H1 (cell line): Measurements from ENCODE around the gene DCAF8L2. TPM values are rescaled to one million over a fixed set of nuclear protein-coding genes. Genes with fewer than 3 reads are reported as not detected.

Source experiments
- CTCF ChIA-PET: fragments of 300-600 bp; sonication (Branson Sonifier 250); formaldehyde crosslinking; loops from one replicate; lab custom pipeline; 2021; ENCODE audit not compliant: partially characterized antibody; lab: Charles Lee
- POLR2A ChIA-PET: fragments of 300-600 bp; sonication (Branson Sonifier 250); formaldehyde crosslinking; loops from one replicate; lab custom pipeline; 2021; ENCODE audit warnings: inconsistent platforms; ENCODE audit not compliant: partially characterized antibody; lab: Charles Lee
- DNase-seq, 2 experiments: peaks; one replicate each; pipeline versions ENCODE4 v3.0.0 to v3.0.0-alpha.2; 2010 to 2022; ENCODE audit warnings: low spot score in 2 of 2, low read depth in 1 of 2, mixed read lengths in 1 of 2
- FAIRE-seq: peaks from 2 replicates; lab custom pipeline; 2011; peaks lifted over from hg19 to GRCh38; lab: Jason Lieb, UNC
- H2AFZ ChIP-seq: 2 replicates; pipeline ENCODE4 v1.8.1; 2012; ENCODE audit warnings: low read length, inconsistent platforms
- H2AK5ac ChIP-seq: 2 replicates; pipeline ENCODE4 v1.6.1; 2013; ENCODE audit warnings: low read depth, low read length
- H2BK120ac ChIP-seq: replicated peaks from 2 replicates; pipeline ENCODE3; 2013; ENCODE audit warnings: low read depth, low read length, inconsistent platforms
- H2BK12ac ChIP-seq: 2 replicates; pipeline ENCODE4 v1.6.1; 2013; ENCODE audit warnings: low read depth, low read length
- H2BK15ac ChIP-seq: 2 replicates; pipeline ENCODE4 v1.6.1; 2013; ENCODE audit warnings: low read length
- H2BK20ac ChIP-seq: 2 replicates; pipeline ENCODE4 v1.6.1; 2013; ENCODE audit warnings: low read length
- H2BK5ac ChIP-seq: 2 replicates; pipeline ENCODE4 v1.6.1; 2013; ENCODE audit warnings: low read depth, low read length
- H3K14ac ChIP-seq: 2 replicates; pipeline ENCODE4 v1.6.1; 2013; ENCODE audit warnings: inconsistent platforms; ENCODE audit not compliant: insufficient read length
- H3K18ac ChIP-seq: 2 replicates; pipeline ENCODE4 v1.6.1; 2013; ENCODE audit warnings: low read length; ENCODE audit errors: extremely low read depth
- H3K23ac ChIP-seq: 2 replicates; pipeline ENCODE4 v1.6.1; 2013; ENCODE audit warnings: inconsistent platforms; ENCODE audit not compliant: insufficient read length
- H3K23me2 ChIP-seq: 2 replicates; pipeline ENCODE4 v1.6.1; 2013; ENCODE audit warnings: low read depth, low read length
- H3K27ac ChIP-seq: 2 replicates; pipeline ENCODE4 v1.6.1; 2011; ENCODE audit warnings: low read depth, low read length, inconsistent platforms
- H3K27me3 ChIP-seq, 4 experiments: replicated peaks in 1 of 4; 1 replicate in 1 of 4; 2 replicates in 3 of 4; pipeline versions ENCODE4 v1.6.1 to v1.8.1; 2011 to 2013; ENCODE audit warnings: low read length in 3 of 4, mild to moderate bottlenecking in 3 of 4, inconsistent platforms in 2 of 4, mixed read lengths in 2 of 4, moderate library complexity in 1 of 4; ENCODE audit not compliant: control insufficient read depth in 3 of 4, insufficient read depth in 3 of 4; ENCODE audit errors: extremely low read depth in 1 of 4
- H3K36me3 ChIP-seq, 4 experiments: 2 replicates each; pipeline versions ENCODE4 v1.6.1 to v1.8.1; 2011 to 2013; ENCODE audit warnings: mild to moderate bottlenecking in 4 of 4, low read length in 3 of 4, moderate library complexity in 2 of 4, control low read depth in 1 of 4, inconsistent platforms in 1 of 4; ENCODE audit not compliant: insufficient read depth in 4 of 4, control insufficient read depth in 2 of 4
- H3K4ac ChIP-seq: replicated peaks from 2 replicates; pipeline ENCODE3; 2013; ENCODE audit warnings: low read length, low read depth, mixed read lengths, inconsistent platforms; ENCODE audit not compliant: insufficient read length
- H3K4me1 ChIP-seq, 4 experiments: replicated peaks in 1 of 4; 1 replicate in 1 of 4; 2 replicates in 3 of 4; pipeline versions ENCODE4 v1.6.1 to v1.8.1; 2011 to 2013; ENCODE audit warnings: low read length in 3 of 4, inconsistent platforms in 2 of 4, mixed read lengths in 1 of 4; ENCODE audit not compliant: insufficient read depth in 4 of 4, control insufficient read depth in 3 of 4
- H3K4me2 ChIP-seq, 2 experiments: 2 replicates each; pipeline versions ENCODE4 v1.6.1 to v1.8.1; 2011 to 2013; ENCODE audit warnings: low read depth in 2 of 2, low read length in 2 of 2, control low read depth in 1 of 2, inconsistent platforms in 1 of 2, mild to moderate bottlenecking in 1 of 2; ENCODE audit not compliant: insufficient read depth in 1 of 2
- H3K4me3 ChIP-seq, 4 experiments: fragments of 200-600, 300-600 bp in 1 of 4; sonication (generic), shearing (Covaris generic), sonication (Bioruptor Twin) in 1 of 4; 2 replicates each; pipeline versions ENCODE4 v1.5.1 to v1.8.1; 2011 to 2016; ENCODE audit warnings: low read length in 4 of 4, low read depth in 3 of 4, control low read depth in 2 of 4, inconsistent platforms in 2 of 4, mild to moderate bottlenecking in 2 of 4, mixed read lengths in 1 of 4, moderate library complexity in 1 of 4; ENCODE audit not compliant: insufficient read depth in 2 of 4; ENCODE audit errors: extremely low read depth in 1 of 4
- H3K56ac ChIP-seq: replicated peaks from 2 replicates; pipeline ENCODE3; 2013; ENCODE audit warnings: low read depth, mild to moderate bottlenecking, mixed read lengths, low read length, inconsistent platforms; ENCODE audit not compliant: insufficient read length
- H3K79me1 ChIP-seq: 2 replicates; pipeline ENCODE4 v1.6.1; 2013; ENCODE audit warnings: low read depth, low read length, control low read depth
- H3K79me2 ChIP-seq, 2 experiments: 2 replicates each; pipeline versions ENCODE4 v1.6.1 to v1.8.1; 2012 to 2013; ENCODE audit warnings: low read length in 2 of 2, mild to moderate bottlenecking in 2 of 2, inconsistent platforms in 1 of 2; ENCODE audit not compliant: insufficient read depth in 2 of 2, control insufficient read depth in 1 of 2
- H3K9ac ChIP-seq, 4 experiments: replicated peaks in 1 of 4; 1 replicate in 1 of 4; 2 replicates in 3 of 4; pipeline versions ENCODE4 v1.6.1 to v1.8.1; 2011 to 2013; ENCODE audit warnings: low read depth in 3 of 4, low read length in 3 of 4, control low read depth in 2 of 4, mild to moderate bottlenecking in 2 of 4, moderate library complexity in 2 of 4, inconsistent platforms in 1 of 4; ENCODE audit errors: extremely low read depth in 1 of 4
- H3K9me3 ChIP-seq, 2 experiments: 2 replicates each; pipeline versions ENCODE4 v1.6.1 to v1.8.1; 2012 to 2013; ENCODE audit warnings: mild to moderate bottlenecking in 2 of 2, moderate library complexity in 2 of 2, control low read depth in 1 of 2, inconsistent platforms in 1 of 2, low read depth in 1 of 2, low read length in 1 of 2, mixed read lengths in 1 of 2; ENCODE audit not compliant: insufficient read depth in 2 of 2
- H4K20me1 ChIP-seq, 2 experiments: replicated peaks in 1 of 2; 2 replicates each; pipeline versions ENCODE3 to v1.8.1; 2011 to 2013; ENCODE audit warnings: inconsistent platforms in 2 of 2, low read length in 2 of 2, mild to moderate bottlenecking in 1 of 2; ENCODE audit not compliant: insufficient read depth in 2 of 2, control insufficient read depth in 1 of 2
- H4K5ac ChIP-seq: 2 replicates; pipeline ENCODE4 v1.6.1; 2013; ENCODE audit warnings: low read length, low read depth, mixed read lengths, inconsistent platforms; ENCODE audit not compliant: insufficient read length
- H4K8ac ChIP-seq: 2 replicates; pipeline ENCODE4 v1.8.0; 2013; ENCODE audit warnings: mild to moderate bottlenecking, moderate library complexity, low read length, inconsistent platforms; ENCODE audit not compliant: insufficient read depth; ENCODE audit errors: extremely low read depth
- H4K91ac ChIP-seq: replicated peaks from 2 replicates; pipeline ENCODE3; 2013; ENCODE audit warnings: low read length, mixed read lengths, inconsistent platforms; ENCODE audit not compliant: insufficient read length
- ASH2L ChIP-seq: fragments of 200-600, 300-600 bp; sonication (generic); IDR thresholded peaks from one replicate; pipeline ENCODE4 v1.7.1; 2017; ENCODE audit warnings: low read length
- CHD1 ChIP-seq: IDR thresholded peaks from 2 replicates; pipeline ENCODE4 v1.6.1; 2012; ENCODE audit warnings: low read depth, low read length, improper control_type of control experiment
- SRF ChIP-seq: IDR thresholded peaks from 2 replicates; pipeline ENCODE4 v1.6.1; 2011; ENCODE audit warnings: mild to moderate bottlenecking, low read depth, low read length, moderate library complexity
- WGBS, 2 experiments: shearing (Covaris generic) in 1 of 2; methylation state at CpG; one replicate each; pipeline versions ENCODE4 v1.1.6 to v1.1.7; 2013 to 2015; ENCODE audit warnings: low lambda C conversion rate in 2 of 2, mixed read lengths in 2 of 2, inconsistent platforms in 1 of 2, low coverage in 1 of 2, missing lambda C conversion rate in 1 of 2; ENCODE audit not compliant: insufficient replicate concordance in 2 of 2, insufficient coverage in 1 of 2, insufficient read length in 1 of 2; ENCODE audit errors: extremely low coverage in 1 of 2, missing lambda C conversion rate in 1 of 2; 5-methylcytosine and 5-hydroxymethylcytosine counted together
- polyA plus RNA-seq, 7 experiments: library from polyadenylated mRNA; depleted of rRNA in 3 of 7; stranded (reverse) in 5 of 7; unstranded in 2 of 7; fragments of >200 nt in 5 of 7; fragments of 200-250 nt in 2 of 7; gene quantifications; 1 replicate in 5 of 7; 2 replicates in 1 of 7; 4 replicates in 1 of 7; pipeline versions ENCODE4 v1.2.1 to v1.2.3, GENCODE V29; 2011 to 2013; ENCODE audit warnings: missing spikeins in 2 of 7, mixed read lengths in 2 of 7
- total RNA-seq: library from RNA; stranded (reverse); fragmentation: NEBNext Ultra II Directional; extraction: Animal tissue kit (Norgen Biotek cat#: 25700); gene quantifications from 2 replicates; pipeline ENCODE4 v1.2.1, GENCODE V29; 2021

The DCAF8L2 gene
- total and polyA plus RNA-seq, 2 of the 8 experiments (the other 6 are each of a cell fraction or from before 2014, with no cell fraction given): not detected

DNA sequence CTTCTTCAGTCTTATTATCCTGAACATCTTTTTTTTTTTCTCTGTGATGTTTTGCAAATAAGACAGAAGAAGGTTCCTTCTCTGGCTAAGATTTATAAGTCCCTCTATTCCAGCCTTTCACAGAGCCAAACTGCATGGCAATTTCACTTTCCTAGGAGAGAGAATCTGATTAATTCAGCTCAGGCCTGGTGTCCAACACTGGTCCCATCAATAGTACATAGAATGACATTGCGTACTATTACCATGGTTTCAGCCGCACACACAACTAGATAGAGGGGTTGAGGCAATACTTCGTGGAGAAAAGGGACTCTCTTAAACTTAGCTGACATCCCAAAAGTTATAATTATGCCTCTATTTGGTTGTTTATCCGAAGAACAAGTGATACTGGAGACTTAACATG lies 18.5 kb downstream of the DCAF8L2 start:
- Histone ChIP-seq H4K8ac (no peak overlapping the region), H3K27me3 (no peaks in the 10 kb centered on the region), H3K14ac (no peak overlapping the region), H3K23me2 (no peaks in the 10 kb centered on the region), H3K27ac (no peak overlapping the region), H3K4me2 (no peak overlapping the region), H2BK12ac (no peak overlapping the region), H2AFZ (no peak overlapping the region), H3K9me3 (no peaks in the 10 kb centered on the region), H2BK20ac (no peak overlapping the region), H3K4me1 (no peaks in the 10 kb centered on the region), H3K4me3 (no peak overlapping the region), H3K79me1 (no peaks in the 10 kb centered on the region), H4K20me1 (no peaks in the 10 kb centered on the region), H2BK120ac (no peak overlapping the region), H3K79me2 (no peaks in the 10 kb centered on the region), H4K5ac (no peak overlapping the region), H4K91ac (no peak overlapping the region), H3K4ac (no peak overlapping the region), H2AK5ac (no peak overlapping the region), H3K56ac (no peak overlapping the region), H3K36me3 (no peaks in the 10 kb centered on the region), H2BK5ac (no peak overlapping the region), H3K18ac (no peak overlapping the region), H3K9ac (no peak overlapping the region), H2BK15ac (no peak overlapping the region), H3K23ac (no peak overlapping the region)
- DNase-seq (no peak), FAIRE-seq (no peak)
- POLR2A ChIA-PET: no interaction called here
- CTCF ChIA-PET: interaction anchor here (0.9 to 1.0 kb wide), 2 partner anchors 11 to 53 kb away, joined by 3 to 6 read pairs; no protein-coding TSS in a partner anchor
- WGBS, 2 experiments: 95% methylated on average over 4 of the region's 4 CpGs; no CpG with 5 or more reads in 1 of the 2 experiments
- TF ChIP-seq ASH2L: no peak
- TF ChIP-seq SRF: no peak
- no peak for TF ChIP-seq CHD1
